ENCODE measurements around the gene SMYD3.

Gene SMYD3

DNA sequence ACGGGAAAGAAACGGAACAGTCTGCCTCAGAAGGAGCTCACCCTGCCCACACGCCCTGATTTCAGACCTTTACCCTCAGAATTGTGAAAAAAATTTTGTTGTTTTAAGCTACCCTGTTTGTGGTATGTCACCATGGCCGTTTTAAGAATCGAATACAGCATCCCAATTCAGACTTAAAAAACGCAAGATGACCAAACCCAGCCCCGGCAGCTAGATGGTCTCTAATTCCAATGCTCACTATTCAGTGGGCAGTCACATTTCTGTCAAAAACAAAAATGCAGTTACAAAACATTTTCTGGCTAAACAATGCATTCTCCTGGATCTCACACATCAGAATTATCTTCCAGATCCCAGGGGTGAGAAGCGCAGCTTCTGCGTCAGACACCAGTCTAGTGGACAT, 527.5 kb downstream of the SMYD3 start:
- ChIA-PET POLR2A (no interaction called here), CTCF (no interaction called here)
- H3K36me3 ChIP-seq (ENCODE audit: control insufficient read depth in 2 of 2, insufficient read depth in 1 of 2, low read length in 2 of 2), result no peaks in the 10 kb centered on the region
- no peaks in the 10 kb centered on the region for H3K4me1 ChIP-seq (ENCODE audit: control insufficient read depth, insufficient read depth, low read length)
- H3K27ac ChIP-seq (ENCODE audit: extremely low read depth, low read depth, low read length), result no peak overlapping the region
- H3K4me3 ChIP-seq (ENCODE audit: low read depth, low read length), result no peak overlapping the region
- no peaks in the 10 kb centered on the region for H3K9me3 ChIP-seq (ENCODE audit: control insufficient read depth, insufficient read depth, low read depth, low read length)
- TF ChIP-seq, protein P1, sequence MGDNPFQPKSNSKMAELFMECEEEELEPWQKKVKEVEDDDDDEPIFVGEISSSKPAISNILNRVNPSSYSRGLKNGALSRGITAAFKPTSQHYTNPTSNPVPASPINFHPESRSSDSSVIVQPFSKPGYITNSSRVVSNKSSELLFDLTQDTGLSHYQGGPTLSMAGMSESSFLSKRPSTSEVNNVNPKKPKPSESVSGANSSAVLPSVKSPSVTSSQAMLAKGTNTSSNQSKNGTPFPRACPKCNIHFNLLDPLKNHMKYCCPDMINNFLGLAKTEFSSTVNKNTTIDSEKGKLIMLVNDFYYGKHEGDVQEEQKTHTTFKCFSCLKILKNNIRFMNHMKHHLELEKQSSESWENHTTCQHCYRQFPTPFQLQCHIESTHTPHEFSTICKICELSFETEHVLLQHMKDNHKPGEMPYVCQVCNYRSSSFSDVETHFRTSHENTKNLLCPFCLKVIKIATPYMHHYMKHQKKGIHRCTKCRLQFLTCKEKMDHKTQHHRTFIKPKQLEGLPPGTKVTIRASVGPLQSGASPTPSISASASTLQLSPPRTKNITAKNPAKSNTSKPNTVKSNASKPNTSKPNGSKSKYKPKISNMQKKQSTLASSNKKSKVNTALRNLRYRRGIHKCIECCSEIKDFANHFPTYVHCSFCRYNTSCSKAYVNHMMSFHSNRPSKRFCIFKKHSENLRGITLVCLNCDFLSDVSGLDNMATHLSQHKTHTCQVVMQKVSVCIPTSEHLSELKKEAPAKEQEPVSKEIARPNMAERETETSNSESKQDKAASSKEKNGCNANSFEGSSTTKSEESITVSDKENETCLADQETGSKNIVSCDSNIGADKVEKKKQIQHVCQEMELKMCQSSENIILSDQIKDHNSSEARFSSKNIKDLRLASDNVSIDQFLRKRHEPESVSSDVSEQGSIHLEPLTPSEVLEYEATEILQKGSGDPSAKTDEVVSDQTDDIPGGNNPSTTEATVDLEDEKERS (tag by site-specific recombination; IDR thresholded peaks at IDR 0.05), result no peak
- TF ChIP-seq ZNF266 (tag by site-specific recombination; IDR thresholded peaks at IDR 0.05; ENCODE audit: low read depth) (no peak), ZNF341 (tag by site-specific recombination; IDR thresholded peaks at IDR 0.05; ENCODE audit: low read depth) (no peak), ZNF311 (tag by site-specific recombination; IDR thresholded peaks at IDR 0.05; ENCODE audit: borderline replicate concordance) (no peak), ZNF707 (tag by site-specific recombination; IDR thresholded peaks at IDR 0.05) (no peak), ZNF621 (tag by site-specific recombination; IDR thresholded peaks at IDR 0.05) (no peak), MEIS1 (CRISPR knock-in tag; IDR thresholded peaks at IDR 0.05; ENCODE audit: borderline replicate concordance) (no peak), ZNF585B (tag by site-specific recombination; IDR thresholded peaks at IDR 0.05) (no peak), HOXD13 (CRISPR knock-in tag; IDR thresholded peaks at IDR 0.05; ENCODE audit: borderline replicate concordance) (no peak), ZNF239 (tag by site-specific recombination; IDR thresholded peaks at IDR 0.05) (no peak), ZNF211 (tag by site-specific recombination; IDR thresholded peaks at IDR 0.05; ENCODE audit: low read depth) (no peak), ZNF16 (tag by site-specific recombination; IDR thresholded peaks at IDR 0.05; ENCODE audit: low read depth) (no peak), SCRT1 (tag by site-specific recombination; IDR thresholded peaks at IDR 0.05; ENCODE audit: borderline replicate concordance) (no peak), ZNF624 (tag by site-specific recombination; IDR thresholded peaks at IDR 0.05) (no peak)
- TF ChIP-seq, protein P2, sequence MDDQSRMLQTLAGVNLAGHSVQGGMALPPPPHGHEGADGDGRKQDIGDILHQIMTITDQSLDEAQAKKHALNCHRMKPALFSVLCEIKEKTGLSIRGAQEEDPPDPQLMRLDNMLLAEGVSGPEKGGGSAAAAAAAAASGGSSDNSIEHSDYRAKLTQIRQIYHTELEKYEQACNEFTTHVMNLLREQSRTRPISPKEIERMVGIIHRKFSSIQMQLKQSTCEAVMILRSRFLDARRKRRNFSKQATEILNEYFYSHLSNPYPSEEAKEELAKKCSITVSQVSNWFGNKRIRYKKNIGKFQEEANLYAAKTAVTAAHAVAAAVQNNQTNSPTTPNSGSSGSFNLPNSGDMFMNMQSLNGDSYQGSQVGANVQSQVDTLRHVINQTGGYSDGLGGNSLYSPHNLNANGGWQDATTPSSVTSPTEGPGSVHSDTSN (CRISPR knock-in tag; IDR thresholded peaks at IDR 0.05), result no peak
- TF ChIP-seq, protein P3, sequence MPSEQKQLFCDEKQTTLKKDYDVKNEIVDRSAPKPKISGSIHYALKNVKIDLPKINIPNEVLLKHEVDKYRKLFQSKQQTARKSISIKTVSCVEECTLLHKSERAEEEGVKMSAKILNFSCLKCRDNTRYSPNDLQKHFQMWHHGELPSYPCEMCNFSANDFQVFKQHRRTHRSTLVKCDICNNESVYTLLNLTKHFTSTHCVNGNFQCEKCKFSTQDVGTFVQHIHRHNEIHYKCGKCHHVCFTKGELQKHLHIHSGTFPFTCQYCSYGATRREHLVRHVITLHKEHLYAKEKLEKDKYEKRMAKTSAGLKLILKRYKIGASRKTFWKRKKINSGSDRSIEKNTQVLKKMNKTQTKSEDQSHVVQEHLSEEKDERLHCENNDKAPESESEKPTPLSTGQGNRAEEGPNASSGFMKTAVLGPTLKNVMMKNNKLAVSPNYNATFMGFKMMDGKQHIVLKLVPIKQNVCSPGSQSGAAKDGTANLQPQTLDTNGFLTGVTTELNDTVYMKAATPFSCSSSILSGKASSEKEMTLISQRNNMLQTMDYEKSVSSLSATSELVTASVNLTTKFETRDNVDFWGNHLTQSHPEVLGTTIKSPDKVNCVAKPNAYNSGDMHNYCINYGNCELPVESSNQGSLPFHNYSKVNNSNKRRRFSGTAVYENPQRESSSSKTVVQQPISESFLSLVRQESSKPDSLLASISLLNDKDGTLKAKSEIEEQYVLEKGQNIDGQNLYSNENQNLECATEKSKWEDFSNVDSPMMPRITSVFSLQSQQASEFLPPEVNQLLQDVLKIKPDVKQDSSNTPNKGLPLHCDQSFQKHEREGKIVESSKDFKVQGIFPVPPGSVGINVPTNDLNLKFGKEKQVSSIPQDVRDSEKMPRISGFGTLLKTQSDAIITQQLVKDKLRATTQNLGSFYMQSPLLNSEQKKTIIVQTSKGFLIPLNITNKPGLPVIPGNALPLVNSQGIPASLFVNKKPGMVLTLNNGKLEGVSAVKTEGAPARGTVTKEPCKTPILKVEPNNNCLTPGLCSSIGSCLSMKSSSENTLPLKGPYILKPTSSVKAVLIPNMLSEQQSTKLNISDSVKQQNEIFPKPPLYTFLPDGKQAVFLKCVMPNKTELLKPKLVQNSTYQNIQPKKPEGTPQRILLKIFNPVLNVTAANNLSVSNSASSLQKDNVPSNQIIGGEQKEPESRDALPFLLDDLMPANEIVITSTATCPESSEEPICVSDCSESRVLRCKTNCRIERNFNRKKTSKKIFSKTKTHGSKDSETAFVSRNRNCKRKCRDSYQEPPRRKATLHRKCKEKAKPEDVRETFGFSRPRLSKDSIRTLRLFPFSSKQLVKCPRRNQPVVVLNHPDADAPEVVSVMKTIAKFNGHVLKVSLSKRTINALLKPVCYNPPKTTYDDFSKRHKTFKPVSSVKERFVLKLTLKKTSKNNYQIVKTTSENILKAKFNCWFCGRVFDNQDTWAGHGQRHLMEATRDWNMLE (tag by site-specific recombination; conservative IDR thresholded peaks at IDR 0.05; ENCODE audit: low read depth), result no peak
- TF ChIP-seq, protein P4, sequence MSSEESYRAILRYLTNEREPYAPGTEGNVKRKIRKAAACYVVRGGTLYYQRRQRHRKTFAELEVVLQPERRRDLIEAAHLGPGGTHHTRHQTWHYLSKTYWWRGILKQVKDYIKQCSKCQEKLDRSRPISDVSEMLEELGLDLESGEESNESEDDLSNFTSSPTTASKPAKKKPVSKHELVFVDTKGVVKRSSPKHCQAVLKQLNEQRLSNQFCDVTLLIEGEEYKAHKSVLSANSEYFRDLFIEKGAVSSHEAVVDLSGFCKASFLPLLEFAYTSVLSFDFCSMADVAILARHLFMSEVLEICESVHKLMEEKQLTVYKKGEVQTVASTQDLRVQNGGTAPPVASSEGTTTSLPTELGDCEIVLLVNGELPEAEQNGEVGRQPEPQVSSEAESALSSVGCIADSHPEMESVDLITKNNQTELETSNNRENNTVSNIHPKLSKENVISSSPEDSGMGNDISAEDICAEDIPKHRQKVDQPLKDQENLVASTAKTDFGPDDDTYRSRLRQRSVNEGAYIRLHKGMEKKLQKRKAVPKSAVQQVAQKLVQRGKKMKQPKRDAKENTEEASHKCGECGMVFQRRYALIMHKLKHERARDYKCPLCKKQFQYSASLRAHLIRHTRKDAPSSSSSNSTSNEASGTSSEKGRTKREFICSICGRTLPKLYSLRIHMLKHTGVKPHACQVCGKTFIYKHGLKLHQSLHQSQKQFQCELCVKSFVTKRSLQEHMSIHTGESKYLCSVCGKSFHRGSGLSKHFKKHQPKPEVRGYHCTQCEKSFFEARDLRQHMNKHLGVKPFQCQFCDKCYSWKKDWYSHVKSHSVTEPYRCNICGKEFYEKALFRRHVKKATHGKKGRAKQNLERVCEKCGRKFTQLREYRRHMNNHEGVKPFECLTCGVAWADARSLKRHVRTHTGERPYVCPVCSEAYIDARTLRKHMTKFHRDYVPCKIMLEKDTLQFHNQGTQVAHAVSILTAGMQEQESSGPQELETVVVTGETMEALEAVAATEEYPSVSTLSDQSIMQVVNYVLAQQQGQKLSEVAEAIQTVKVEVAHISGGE (tag by site-specific recombination; conservative IDR thresholded peaks at IDR 0.05; ENCODE audit: low read depth), result no peak
- TF ChIP-seq, protein P5, sequence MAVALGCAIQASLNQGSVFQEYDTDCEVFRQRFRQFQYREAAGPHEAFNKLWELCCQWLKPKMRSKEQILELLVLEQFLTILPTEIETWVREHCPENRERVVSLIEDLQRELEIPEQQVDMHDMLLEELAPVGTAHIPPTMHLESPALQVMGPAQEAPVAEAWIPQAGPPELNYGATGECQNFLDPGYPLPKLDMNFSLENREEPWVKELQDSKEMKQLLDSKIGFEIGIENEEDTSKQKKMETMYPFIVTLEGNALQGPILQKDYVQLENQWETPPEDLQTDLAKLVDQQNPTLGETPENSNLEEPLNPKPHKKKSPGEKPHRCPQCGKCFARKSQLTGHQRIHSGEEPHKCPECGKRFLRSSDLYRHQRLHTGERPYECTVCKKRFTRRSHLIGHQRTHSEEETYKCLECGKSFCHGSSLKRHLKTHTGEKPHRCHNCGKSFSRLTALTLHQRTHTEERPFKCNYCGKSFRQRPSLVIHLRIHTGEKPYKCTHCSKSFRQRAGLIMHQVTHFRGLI (tag by site-specific recombination; IDR thresholded peaks at IDR 0.05), result no peak
